PC-3 (cell line): ENCODE data around the gene PCDHA6. TPM values are rescaled to one million over a fixed set of nuclear protein-coding genes. Genes with fewer than 3 reads are reported as not detected.
A peak's percentile ranks its signal among the peaks of the same experiment; 100 is the strongest.

ENCODE experiments used
- ATAC-seq: fragments of 200-7000 bp; cut with Tn5 transposase; 2 replicates; pipeline ENCODE4 v1.9.1; 2020; ENCODE audit warnings: mild to moderate bottlenecking, moderate library complexity
- Bru-seq: library from RNA; stranded (reverse); fragments of 400-500 nt; gene quantifications from one replicate; lab custom pipeline; 2021; lab: Mats Ljungman, UMichigan
- BruChase-seq, 2 experiments: library from RNA; stranded (reverse); fragments of 400-500 nt; gene quantifications; one replicate each; lab custom pipeline; 2021; lab: Mats Ljungman, UMichigan
- BruUV-seq: library from RNA; stranded (reverse); fragments of 400-500 nt; replicated peaks from 2 replicates; lab custom pipeline; 2021; lab: Mats Ljungman, UMichigan
- CTCF ChIA-PET: fragments of 300-600 bp; sonication (Branson Sonifier 250); formaldehyde crosslinking; loops from one replicate; lab custom pipeline; 2022; ENCODE audit warnings: antibody characterized with exemption; lab: Charles Lee
- POLR2A ChIA-PET: fragments of 300-600 bp; sonication (Branson Sonifier 250); formaldehyde crosslinking; loops from one replicate; lab custom pipeline; 2022; ENCODE audit warnings: antibody characterized with exemption; ENCODE audit not compliant: unreplicated experiment; lab: Charles Lee
- DNase-seq: peaks from one replicate; pipeline ENCODE4 v3.0.0-alpha.2; 2015
- H2AFZ ChIP-seq: fragments of 300-600 bp; sonication (generic); 2 replicates; pipeline ENCODE4 v1.6.0; 2016; ENCODE audit warnings: antibody characterized with exemption, low read length
- H3F3A ChIP-seq: fragments of 300-600 bp; sonication (generic); one replicate; pipeline ENCODE4 v1.6.0; 2017; ENCODE audit warnings: antibody characterized with exemption, low read length, control low read depth, mild to moderate bottlenecking; ENCODE audit not compliant: unreplicated experiment
- H3K27ac ChIP-seq: fragments of 300-600 bp; sonication (generic); 2 replicates; pipeline ENCODE4 v1.5.1; 2016; ENCODE audit warnings: mild to moderate bottlenecking, low read length
- H3K27me3 ChIP-seq: fragments of 300-600 bp; sonication (generic); 2 replicates; pipeline ENCODE4 v1.6.1; 2016; ENCODE audit warnings: low read length, mixed read lengths
- H3K36me3 ChIP-seq: fragments of 300-600 bp; sonication (generic); 2 replicates; pipeline ENCODE4 v1.6.1; 2016; ENCODE audit warnings: low read depth, mixed run types, low read length, mixed read lengths
- H3K4me1 ChIP-seq: fragments of 300-600 bp; sonication (generic); 2 replicates; pipeline ENCODE4 v1.5.1; 2016; ENCODE audit warnings: low read length; ENCODE audit not compliant: insufficient read depth
- H3K4me2 ChIP-seq: fragments of 300-600 bp; sonication (generic); 2 replicates; pipeline ENCODE4 v1.6.0; 2016; ENCODE audit warnings: low read length
- H3K4me3 ChIP-seq: fragments of 300-600 bp; sonication (generic); 2 replicates; pipeline ENCODE4 v1.5.1; 2016; ENCODE audit warnings: mild to moderate bottlenecking, low read length, mixed read lengths
- H3K79me2 ChIP-seq: fragments of 300-600 bp; sonication (generic); 2 replicates; pipeline ENCODE4 v1.6.1; 2017; ENCODE audit warnings: low read length, mixed read lengths
- H3K9ac ChIP-seq: fragments of 300-600 bp; sonication (generic); 2 replicates; pipeline ENCODE4 v1.6.0; 2016; ENCODE audit warnings: mild to moderate bottlenecking, low read length
- H3K9me2 ChIP-seq: fragments of 300-600 bp; sonication (generic); replicated peaks from 2 replicates; pipeline ENCODE4 v1.6.1; 2016; ENCODE audit warnings: mixed run types, low read length, mixed read lengths
- H3K9me3 ChIP-seq: fragments of 300-600 bp; sonication (generic); 2 replicates; pipeline ENCODE4 v1.6.1; 2016; ENCODE audit warnings: low read length, mixed read lengths
- H4K20me1 ChIP-seq: fragments of 300-600 bp; sonication (generic); 2 replicates; pipeline ENCODE4 v1.6.1; 2016; ENCODE audit warnings: low read length, mixed read lengths
- EZH2 ChIP-seq: fragments of 300-600 bp; sonication (generic); IDR thresholded peaks from one replicate; pipeline ENCODE4 v1.6.1; 2017; ENCODE audit warnings: antibody characterized with exemption, mild to moderate bottlenecking, low read length; ENCODE audit not compliant: unreplicated experiment
- EZH2phosphoT487 ChIP-seq: fragments of 300-600 bp; sonication (generic); IDR thresholded peaks from 2 replicates; pipeline ENCODE4 v1.6.1; 2018; ENCODE audit warnings: mild to moderate bottlenecking, antibody characterized with exemption, low read length, borderline replicate concordance
- intact Hi-C: fragments of 100-400 bp; cut with micrococcal nuclease; formaldehyde crosslinking; loops from 2 replicates; pipeline ENCODE4 v1.9.0; 2023
- long read RNA-seq: library from polyadenylated mRNA; unstranded; transcript quantifications from one replicate; pipeline ENCODE4 v2.0.0, GENCODE V29; 2021; ENCODE audit not compliant: unreplicated experiment
- total RNA-seq: library from RNA; depleted of rRNA; stranded (reverse); fragments of >200 nt; gene quantifications from 2 replicates; pipeline ENCODE4 v1.2.3, GENCODE V29; 2014; rRNA removed
- TF ChIP-seq, protein P1 (sequence below): fragments of 300-600 bp; sonication (generic); conservative IDR thresholded peaks from 2 replicates; pipeline ENCODE4 v1.5.1; 2017; ENCODE audit warnings: antibody characterized with exemption, low read depth, mild to moderate bottlenecking, low read length

Gene PCDHA6, protein sequence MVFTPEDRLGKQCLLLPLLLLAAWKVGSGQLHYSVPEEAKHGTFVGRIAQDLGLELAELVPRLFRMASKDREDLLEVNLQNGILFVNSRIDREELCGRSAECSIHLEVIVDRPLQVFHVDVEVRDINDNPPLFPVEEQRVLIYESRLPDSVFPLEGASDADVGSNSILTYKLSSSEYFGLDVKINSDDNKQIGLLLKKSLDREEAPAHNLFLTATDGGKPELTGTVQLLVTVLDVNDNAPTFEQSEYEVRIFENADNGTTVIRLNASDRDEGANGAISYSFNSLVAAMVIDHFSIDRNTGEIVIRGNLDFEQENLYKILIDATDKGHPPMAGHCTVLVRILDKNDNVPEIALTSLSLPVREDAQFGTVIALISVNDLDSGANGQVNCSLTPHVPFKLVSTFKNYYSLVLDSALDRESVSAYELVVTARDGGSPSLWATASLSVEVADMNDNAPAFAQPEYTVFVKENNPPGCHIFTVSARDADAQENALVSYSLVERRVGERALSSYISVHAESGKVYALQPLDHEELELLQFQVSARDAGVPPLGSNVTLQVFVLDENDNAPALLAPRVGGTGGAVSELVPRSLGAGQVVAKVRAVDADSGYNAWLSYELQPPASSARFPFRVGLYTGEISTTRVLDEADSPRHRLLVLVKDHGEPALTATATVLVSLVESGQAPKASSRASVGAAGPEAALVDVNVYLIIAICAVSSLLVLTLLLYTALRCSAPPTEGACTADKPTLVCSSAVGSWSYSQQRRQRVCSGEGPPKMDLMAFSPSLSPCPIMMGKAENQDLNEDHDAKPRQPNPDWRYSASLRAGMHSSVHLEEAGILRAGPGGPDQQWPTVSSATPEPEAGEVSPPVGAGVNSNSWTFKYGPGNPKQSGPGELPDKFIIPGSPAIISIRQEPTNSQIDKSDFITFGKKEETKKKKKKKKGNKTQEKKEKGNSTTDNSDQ
- total RNA-seq (0.22 and 0.35 TPM in 2 replicates), Bru-seq, nascent RNA (percentile 27 among the genes with signal in this experiment), BruChase-seq, experiment 1, labeled RNA remaining after a 6-hour chase (percentile 44 among the genes with signal in this experiment), BruChase-seq, experiment 2, labeled RNA remaining after a 2-hour chase (percentile 43 among the genes with signal in this experiment)
- long read RNA-seq = 0 reads

DNA sequence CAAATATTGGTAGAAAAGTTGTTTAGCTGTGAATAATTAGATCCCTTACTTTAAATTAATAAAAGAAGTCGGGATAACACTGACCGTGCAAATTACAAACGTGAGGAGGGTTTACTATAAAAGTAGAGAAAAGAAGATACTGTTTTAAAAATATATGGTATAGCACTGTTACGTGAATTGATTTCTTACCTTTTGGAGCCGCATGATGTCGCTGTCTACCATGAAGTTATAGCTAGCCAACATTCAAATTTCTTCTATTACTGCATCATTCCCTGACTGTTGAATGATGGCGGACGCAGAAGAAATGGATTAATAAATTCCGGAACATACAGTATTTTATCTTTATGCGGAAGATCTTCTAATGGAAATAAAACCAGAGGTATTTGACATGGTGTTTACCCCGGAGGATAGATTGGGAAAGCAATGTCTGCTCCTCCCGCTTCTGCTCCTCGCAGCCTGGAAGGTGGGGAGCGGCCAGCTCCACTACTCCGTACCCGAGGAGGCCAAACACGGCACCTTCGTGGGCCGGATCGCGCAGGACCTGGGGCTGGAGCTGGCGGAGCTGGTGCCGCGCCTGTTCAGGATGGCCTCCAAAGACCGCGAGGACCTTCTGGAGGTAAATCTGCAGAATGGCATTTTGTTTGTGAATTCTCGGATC, at the start of gene PCDHA6:
PCDHA6 (plus strand) TSS at position 257 of the 658 bp plus-strand sequence; CDS start at position 389, 132 bp downstream.
- ChIA-PET CTCF (no interaction called here), POLR2A (no interaction called here)
- Histone ChIP-seq H3K27ac (no peak within 1 kb of the TSS), H3K4me3 (no peak within 1 kb of the TSS), H3K36me3 (no peaks in the 10 kb centered on the region), H3K79me2 (no peaks in the 10 kb centered on the region), H4K20me1 (no peaks in the 10 kb centered on the region), H3K9ac (no peak within 1 kb of the TSS), H3K4me1 (no peaks in the 10 kb centered on the region), H3F3A (no peaks in the 10 kb centered on the region), H3K4me2 (no peak within 1 kb of the TSS), H3K9me2 (no peaks in the 10 kb centered on the region), H3K27me3 (no peaks in the 10 kb centered on the region), H2AFZ (no peak within 1 kb of the TSS), H3K9me3 (no peaks in the 10 kb centered on the region)
- DNase-seq = no peak
- BruUV-seq = no TSS peak
- intact Hi-C loops = no loop called here
- TF ChIP-seq EZH2 (no peak), EZH2phosphoT487 (no peak)
- TF ChIP-seq, protein P1, sequence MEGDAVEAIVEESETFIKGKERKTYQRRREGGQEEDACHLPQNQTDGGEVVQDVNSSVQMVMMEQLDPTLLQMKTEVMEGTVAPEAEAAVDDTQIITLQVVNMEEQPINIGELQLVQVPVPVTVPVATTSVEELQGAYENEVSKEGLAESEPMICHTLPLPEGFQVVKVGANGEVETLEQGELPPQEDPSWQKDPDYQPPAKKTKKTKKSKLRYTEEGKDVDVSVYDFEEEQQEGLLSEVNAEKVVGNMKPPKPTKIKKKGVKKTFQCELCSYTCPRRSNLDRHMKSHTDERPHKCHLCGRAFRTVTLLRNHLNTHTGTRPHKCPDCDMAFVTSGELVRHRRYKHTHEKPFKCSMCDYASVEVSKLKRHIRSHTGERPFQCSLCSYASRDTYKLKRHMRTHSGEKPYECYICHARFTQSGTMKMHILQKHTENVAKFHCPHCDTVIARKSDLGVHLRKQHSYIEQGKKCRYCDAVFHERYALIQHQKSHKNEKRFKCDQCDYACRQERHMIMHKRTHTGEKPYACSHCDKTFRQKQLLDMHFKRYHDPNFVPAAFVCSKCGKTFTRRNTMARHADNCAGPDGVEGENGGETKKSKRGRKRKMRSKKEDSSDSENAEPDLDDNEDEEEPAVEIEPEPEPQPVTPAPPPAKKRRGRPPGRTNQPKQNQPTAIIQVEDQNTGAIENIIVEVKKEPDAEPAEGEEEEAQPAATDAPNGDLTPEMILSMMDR = no peak
- no peak for ATAC-seq

DNA sequence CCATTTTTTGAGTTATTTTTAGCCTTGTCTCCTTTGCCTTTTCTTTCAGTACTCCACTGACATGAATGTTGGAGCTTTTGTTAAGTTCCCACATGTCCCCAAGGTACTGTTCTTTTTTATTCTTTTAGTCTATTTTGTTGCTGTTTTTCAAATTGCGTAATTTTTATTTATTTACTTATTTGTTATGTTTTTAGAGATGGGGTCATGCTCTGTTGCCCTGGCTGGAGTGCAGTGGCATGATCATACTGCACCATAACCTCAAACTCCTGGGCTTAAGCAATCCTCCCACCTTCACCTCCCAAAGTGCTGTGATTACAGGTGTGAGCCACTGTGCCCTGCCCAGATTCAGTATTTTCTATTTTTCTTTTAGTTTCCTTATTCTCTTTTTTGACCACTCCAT, 47.2 kb upstream of the PCDHA6 start:
- Histone ChIP-seq H3K27ac (no peak overlapping the region), H3K9me3 (0 out of 2 replicates have a peak, but pooled peaks cover 12% of the 10 kb centered on the region), H3F3A (no peaks in the 10 kb centered on the region), H3K36me3 (no peaks in the 10 kb centered on the region), H3K4me1 (no peaks in the 10 kb centered on the region), H3K4me2 (no peak overlapping the region), H2AFZ (no peak overlapping the region), H3K9ac (no peak overlapping the region), H3K9me2 (no peaks in the 10 kb centered on the region), H3K79me2 (no peaks in the 10 kb centered on the region), H3K27me3 (no peaks in the 10 kb centered on the region), H4K20me1 (no peaks in the 10 kb centered on the region), H3K4me3 (no peak overlapping the region)
- ATAC-seq = no peak
- no peak for DNase-seq
- TF ChIP-seq, protein P1 = no peak
- TF ChIP-seq EZH2 = no peak
- no peak for TF ChIP-seq EZH2phosphoT487
- ChIA-PET POLR2A (no interaction called here), CTCF (no interaction called here)
- intact Hi-C loops = no loop called here
- BruUV-seq = no TSS peak
